ENCODE results near the gene MS4A13.
"Not testable (repeated sequence)": the region's sequence is repeated elsewhere in the genome, so short reads cannot be mapped to it uniquely, and the experiment has no call there.

Gene MS4A13

GRCh38 chr11:60532383-60532782 lies 17.2 kb downstream of the MS4A13 start:
- not testable (repeated sequence) for DNase-seq

DNA sequence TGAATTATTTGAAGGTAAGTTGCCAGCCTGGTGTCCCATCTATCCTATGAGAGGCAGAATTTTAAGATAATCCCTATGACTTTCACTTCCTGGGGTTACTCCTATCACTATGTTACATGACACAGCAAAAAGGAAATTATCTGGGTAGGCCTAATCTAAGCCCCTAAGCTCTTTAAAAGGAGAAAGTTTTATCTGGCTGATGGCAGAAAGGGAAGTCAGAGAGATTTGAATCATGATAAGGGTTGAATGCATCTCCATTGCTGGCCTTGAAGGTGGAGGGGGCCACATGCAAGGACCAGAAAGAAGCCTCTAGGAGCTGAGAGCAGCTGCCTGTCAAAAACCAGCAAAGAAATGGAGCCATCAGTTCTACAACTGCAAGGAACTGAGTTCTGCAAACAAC lies 23.4 kb downstream of the MS4A13 start:
- DNase-seq: not testable (repeated sequence)

- no peak for DNase-seq
Measured at GRCh38 chr11:60544077-60544476, 28.9 kb downstream of the MS4A13 start.

DNA sequence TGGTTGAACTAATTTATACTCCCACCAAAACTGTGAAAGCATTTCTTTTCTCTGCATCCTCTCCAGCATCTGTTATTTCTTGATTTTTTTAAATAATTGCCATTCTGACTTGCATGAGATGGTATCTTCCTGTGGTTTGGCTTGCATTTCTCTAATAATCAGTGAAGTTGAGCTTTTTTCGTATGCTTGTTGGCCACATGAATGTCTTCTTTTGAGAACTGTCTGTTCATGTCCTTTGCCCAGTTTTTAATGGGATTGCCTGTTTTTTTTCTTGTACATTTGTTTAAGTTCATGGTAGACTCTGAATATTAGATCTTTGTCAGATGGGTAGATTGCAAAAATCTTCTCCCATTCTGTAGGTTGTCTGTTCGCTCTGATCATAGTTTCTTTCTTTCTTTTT lies 46.1 kb downstream of the MS4A13 start:
- no peak for DNase-seq

DNA sequence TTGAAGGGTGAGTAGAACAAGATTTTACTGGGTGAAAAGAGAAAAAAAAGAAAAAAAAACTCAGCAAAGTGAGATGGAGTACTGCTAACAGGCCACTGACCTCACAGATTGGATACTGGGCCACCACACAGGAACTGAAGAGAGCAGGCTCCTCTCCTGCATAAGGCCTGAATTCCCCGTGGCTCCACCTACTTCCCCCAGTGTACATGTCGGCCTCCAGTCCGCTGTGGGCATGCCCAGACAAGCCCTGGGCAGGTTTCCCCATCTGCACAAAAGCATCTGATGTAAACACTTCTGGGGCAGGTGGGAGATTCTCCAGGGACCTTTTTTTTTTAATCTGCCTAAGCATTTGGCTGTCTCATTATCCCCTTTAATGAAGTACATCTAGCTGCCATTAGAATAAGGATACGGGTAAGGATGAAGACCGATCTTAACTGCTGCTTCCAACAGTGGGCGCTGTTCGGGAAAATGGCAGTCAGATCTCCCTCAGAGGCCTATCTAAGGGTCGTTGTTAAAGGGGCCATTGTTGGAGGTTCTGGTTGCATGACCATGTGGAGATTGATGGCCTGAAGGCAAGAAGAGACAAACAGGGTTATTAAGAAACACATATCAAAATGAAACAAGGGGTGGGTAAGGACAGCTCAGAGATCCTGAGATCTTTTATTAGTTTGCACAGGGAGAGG lies 48.5 kb downstream of the MS4A13 start:
- DNase-seq: peak; percentile 98

DNA sequence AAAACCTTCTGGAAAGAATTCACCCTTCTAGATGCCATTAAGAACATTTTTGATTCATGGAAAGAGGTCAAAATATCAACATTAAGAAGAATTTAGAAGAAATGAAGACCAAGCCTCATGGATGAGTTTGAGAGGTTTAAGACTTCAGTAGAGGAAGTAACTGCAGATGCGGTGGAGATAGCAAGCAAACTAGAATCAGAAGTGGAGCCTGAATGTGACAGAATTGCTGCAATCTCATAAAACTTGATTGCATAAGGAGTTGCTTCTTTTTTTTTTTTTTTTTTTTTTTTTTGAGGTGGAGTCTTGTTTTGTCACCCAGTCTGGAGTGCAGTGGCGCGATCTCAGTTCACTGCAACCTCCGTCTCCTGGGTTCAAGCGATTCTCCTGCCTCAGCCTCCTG lies 51.6 kb downstream of the MS4A13 start:
- no peak for DNase-seq

- DNase-seq: no peak
Measured at GRCh38 chr11:60570970-60571369, 55.8 kb downstream of the MS4A13 start.

DNA sequence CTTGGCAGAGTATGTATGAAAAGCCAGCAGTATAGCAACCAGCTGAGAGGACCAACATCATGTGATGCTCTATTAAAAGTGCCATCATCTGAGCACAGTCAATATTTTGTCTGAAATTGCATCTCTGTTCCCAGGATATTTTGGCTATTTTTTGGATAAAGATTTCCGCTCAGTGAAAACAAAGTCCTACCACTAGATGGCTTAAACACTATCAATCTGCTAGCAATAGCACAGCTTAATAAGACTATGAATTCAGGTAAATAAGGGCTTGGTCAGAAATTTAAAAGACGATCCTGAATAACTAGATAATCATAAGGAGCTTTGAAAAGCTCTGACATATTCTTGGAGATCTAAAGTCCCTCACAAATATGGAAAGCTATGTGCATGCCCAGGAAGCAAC lies 74.4 kb downstream of the MS4A13 start:
- no peak for DNase-seq

All from NCI-H2171 treated with DMSO at 0.1 percent for 48 hours (cell line).